Neural cell (in vitro differentiated cells): Measurements from ENCODE around the gene FAM204A. TPM values are rescaled to one million over a fixed set of nuclear protein-coding genes. Genes with fewer than 3 reads are reported as not detected.

Experiments used
- H2AFZ ChIP-seq: fragments of 200-600, 300-800 bp; sonication (generic), shearing (Covaris generic); 2 replicates; pipeline ENCODE4 v1.6.0; 2014; ENCODE audit warnings: low read depth, mild to moderate bottlenecking, antibody characterized with exemption, low read length, moderate library complexity
- H3F3A ChIP-seq: fragments of 200-600 bp; shearing (Covaris generic); 2 replicates; pipeline ENCODE4 v1.6.1; 2016; ENCODE audit warnings: mild to moderate bottlenecking, moderate library complexity, mixed read lengths, antibody characterized with exemption, low read length; ENCODE audit not compliant: insufficient read depth, poor library complexity, severe bottlenecking
- H3K27ac ChIP-seq: fragments of 200-600, 300-800 bp; sonication (generic), shearing (Covaris generic); 2 replicates; pipeline ENCODE4 v1.5.1; 2014; ENCODE audit warnings: mild to moderate bottlenecking, low read length, moderate library complexity
- H3K27me3 ChIP-seq: fragments of 300-800, 200-600 bp; sonication (generic), shearing (Covaris generic); 2 replicates; pipeline ENCODE4 v1.6.0; 2014; ENCODE audit warnings: mild to moderate bottlenecking, low read depth, low read length, moderate library complexity; ENCODE audit not compliant: insufficient read depth
- H3K36me3 ChIP-seq: fragments of 300-800, 200-600 bp; sonication (generic), shearing (Covaris generic); 2 replicates; pipeline ENCODE4 v1.5.1; 2014; ENCODE audit warnings: mild to moderate bottlenecking, antibody characterized with exemption, low read length, moderate library complexity; ENCODE audit not compliant: insufficient read depth
- H3K4me2 ChIP-seq: fragments of 300-800, 200-600 bp; sonication (generic), shearing (Covaris generic); 2 replicates; pipeline ENCODE4 v1.6.0; 2014; ENCODE audit warnings: mild to moderate bottlenecking, low read length
- H3K4me3 ChIP-seq: fragments of 300-800, 200-600 bp; sonication (generic), shearing (Covaris generic); 2 replicates; pipeline ENCODE4 v1.5.1; 2014; ENCODE audit warnings: mild to moderate bottlenecking, low read length, moderate library complexity
- H3K79me2 ChIP-seq: fragments of 200-600 bp; shearing (Covaris generic); replicated peaks from 2 replicates; pipeline ENCODE4 v1.6.0; 2014; ENCODE audit warnings: mild to moderate bottlenecking, low read length, moderate library complexity; ENCODE audit not compliant: insufficient read depth
- H3K9ac ChIP-seq: fragments of 300-800, 200-600 bp; sonication (generic), shearing (Covaris generic); 2 replicates; pipeline ENCODE4 v1.6.1; 2016; ENCODE audit warnings: mild to moderate bottlenecking, low read length, mixed read lengths
- H3K9me2 ChIP-seq: fragments of 200-600 bp; shearing (Covaris generic); 2 replicates; pipeline ENCODE4 v1.6.1; 2016; ENCODE audit warnings: mild to moderate bottlenecking, low read length, mixed read lengths; ENCODE audit not compliant: insufficient read depth
- H3K9me3 ChIP-seq: fragments of 200-600, 300-800 bp; sonication (generic), shearing (Covaris generic); 2 replicates; pipeline ENCODE4 v1.6.1; 2016; ENCODE audit warnings: mild to moderate bottlenecking, mixed run types, low read length, moderate library complexity, mixed read lengths
- H4K20me1 ChIP-seq: fragments of 200-600 bp; shearing (Covaris generic); 2 replicates; pipeline ENCODE4 v1.6.1; 2016; ENCODE audit warnings: mild to moderate bottlenecking, mixed run types; ENCODE audit not compliant: insufficient read depth
- EP300 ChIP-seq: fragments of 450-650 bp; conservative IDR thresholded peaks from 2 replicates; pipeline ENCODE4 v1.6.1; 2014; ENCODE audit warnings: antibody characterized with exemption, mild to moderate bottlenecking, moderate library complexity; ENCODE audit not compliant: poor library complexity, severe bottlenecking
- EZH2 ChIP-seq: fragments of 200-600, 300-800 bp; shearing (Covaris generic), sonication (generic); IDR thresholded peaks from 2 replicates; pipeline ENCODE4 v1.6.1; 2014; ENCODE audit warnings: antibody characterized with exemption, low read length, borderline replicate concordance, mild to moderate bottlenecking; ENCODE audit not compliant: insufficient read depth, poor library complexity, severe bottlenecking
- MXI1 ChIP-seq: fragments of 450-650 bp; conservative IDR thresholded peaks from 2 replicates; pipeline ENCODE4 v1.6.1; 2014; ENCODE audit warnings: antibody characterized with exemption, mild to moderate bottlenecking; ENCODE audit not compliant: poor library complexity, severe bottlenecking
- POLR2AphosphoS5 ChIP-seq: IDR thresholded peaks from 2 replicates; pipeline ENCODE4 v1.6.1; 2012
- RAD21 ChIP-seq: fragments of 450-650 bp; conservative IDR thresholded peaks from 2 replicates; pipeline ENCODE4 v1.6.1; 2014; ENCODE audit warnings: antibody characterized with exemption, mild to moderate bottlenecking, moderate library complexity
- REST ChIP-seq: IDR thresholded peaks from 2 replicates; pipeline ENCODE4 v1.6.1; 2012; ENCODE audit warnings: borderline replicate concordance
- SMC3 ChIP-seq: fragments of 450-650 bp; conservative IDR thresholded peaks from 2 replicates; pipeline ENCODE4 v1.6.1; 2014; ENCODE audit warnings: antibody characterized with exemption, mild to moderate bottlenecking, moderate library complexity; ENCODE audit not compliant: poor library complexity
- TAF1 ChIP-seq: IDR thresholded peaks from 2 replicates; pipeline ENCODE4 v1.6.1; 2012; ENCODE audit warnings: low read depth
- polyA plus RNA-seq: library from polyadenylated mRNA; depleted of rRNA; stranded (reverse); fragments of >200 nt; gene quantifications from 2 replicates; pipeline ENCODE4 v1.2.3, GENCODE V29; 2014
- TF ChIP-seq, protein P1 (sequence below): fragments of 450-650 bp; IDR thresholded peaks from 2 replicates; pipeline ENCODE4 v1.5.1; 2014; ENCODE audit warnings: antibody characterized with exemption, mild to moderate bottlenecking, moderate library complexity; ENCODE audit not compliant: poor library complexity, severe bottlenecking

The FAM204A gene
- polyA plus RNA-seq, 1 donor from 2014 or later, result 202 TPM

DNA sequence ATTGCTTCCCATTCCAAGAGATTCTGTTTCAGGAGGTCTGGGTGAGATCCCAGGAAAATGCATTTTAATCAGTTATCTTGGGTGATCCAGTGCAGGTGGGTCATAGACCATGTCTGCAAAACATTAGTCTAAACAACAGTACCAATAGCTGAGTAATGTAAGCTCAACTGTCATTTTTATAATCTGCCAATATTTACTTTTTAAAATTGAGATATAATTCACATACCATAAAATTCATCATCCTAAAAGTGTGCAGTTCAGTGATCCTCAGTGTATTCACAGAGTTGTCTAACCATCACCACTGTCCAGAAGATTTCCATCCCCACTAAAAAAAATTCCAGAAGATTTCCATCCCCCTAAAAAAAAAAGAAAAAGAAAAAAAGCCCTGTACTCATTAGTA, 51.0 kb downstream of the FAM204A start:
- Histone ChIP-seq H3K9ac (no peak overlapping the region), H4K20me1 (no peaks in the 10 kb centered on the region), H3K36me3 (no peaks in the 10 kb centered on the region), H3K79me2 (no peaks in the 10 kb centered on the region), H3K9me2 (no peaks in the 10 kb centered on the region), H3K4me2 (no peak overlapping the region), H3K9me3 (no peaks in the 10 kb centered on the region), H3K27me3 (no peaks in the 10 kb centered on the region), H3F3A (no peaks in the 10 kb centered on the region), H3K27ac (no peak overlapping the region), H3K4me3 (no peak overlapping the region), H2AFZ (no peak overlapping the region)
- TF ChIP-seq EZH2 (no peak), REST (no peak), MXI1 (no peak), TAF1 (no peak), POLR2AphosphoS5 (no peak), RAD21 (no peak), SMC3 (no peak), EP300 (no peak)

- no peak overlapping the region for H3K27ac ChIP-seq
- no peaks in the 10 kb centered on the region for H3K79me2 ChIP-seq
- H3K9me2 ChIP-seq, result no peaks in the 10 kb centered on the region
- TF ChIP-seq REST, result no peak
- TF ChIP-seq, protein P1, sequence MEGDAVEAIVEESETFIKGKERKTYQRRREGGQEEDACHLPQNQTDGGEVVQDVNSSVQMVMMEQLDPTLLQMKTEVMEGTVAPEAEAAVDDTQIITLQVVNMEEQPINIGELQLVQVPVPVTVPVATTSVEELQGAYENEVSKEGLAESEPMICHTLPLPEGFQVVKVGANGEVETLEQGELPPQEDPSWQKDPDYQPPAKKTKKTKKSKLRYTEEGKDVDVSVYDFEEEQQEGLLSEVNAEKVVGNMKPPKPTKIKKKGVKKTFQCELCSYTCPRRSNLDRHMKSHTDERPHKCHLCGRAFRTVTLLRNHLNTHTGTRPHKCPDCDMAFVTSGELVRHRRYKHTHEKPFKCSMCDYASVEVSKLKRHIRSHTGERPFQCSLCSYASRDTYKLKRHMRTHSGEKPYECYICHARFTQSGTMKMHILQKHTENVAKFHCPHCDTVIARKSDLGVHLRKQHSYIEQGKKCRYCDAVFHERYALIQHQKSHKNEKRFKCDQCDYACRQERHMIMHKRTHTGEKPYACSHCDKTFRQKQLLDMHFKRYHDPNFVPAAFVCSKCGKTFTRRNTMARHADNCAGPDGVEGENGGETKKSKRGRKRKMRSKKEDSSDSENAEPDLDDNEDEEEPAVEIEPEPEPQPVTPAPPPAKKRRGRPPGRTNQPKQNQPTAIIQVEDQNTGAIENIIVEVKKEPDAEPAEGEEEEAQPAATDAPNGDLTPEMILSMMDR, result no peak
- TF ChIP-seq POLR2AphosphoS5, result no peak
- no peak for TF ChIP-seq RAD21
- no peak for TF ChIP-seq TAF1
- no peak for TF ChIP-seq EZH2
- no peak for TF ChIP-seq EP300
- no peak for TF ChIP-seq SMC3
- TF ChIP-seq MXI1, result no peak
- no peaks in the 10 kb centered on the region for H3F3A ChIP-seq
- no peaks in the 10 kb centered on the region for H3K9me3 ChIP-seq
- H3K36me3 ChIP-seq, result no peaks in the 10 kb centered on the region
- no peaks in the 10 kb centered on the region for H4K20me1 ChIP-seq
- no peak overlapping the region for H3K9ac ChIP-seq
- no peaks in the 10 kb centered on the region for H3K27me3 ChIP-seq
- no peak overlapping the region for H3K4me3 ChIP-seq
- no peak overlapping the region for H3K4me2 ChIP-seq
- H2AFZ ChIP-seq, result no peak overlapping the region
Measured at GRCh38 chr10:118290471-118290995, 51.6 kb downstream of the FAM204A start.
